ENCODE results near the gene LMO1. TPM values are rescaled to one million over a fixed set of nuclear protein-coding genes. Genes with fewer than 3 reads are reported as not detected.

The LMO1 gene
- total and polyA plus RNA-seq, 10 of the 15 experiments (the other 5 are each of a cell fraction or from before 2014, with no cell fraction given): not detected

DNA sequence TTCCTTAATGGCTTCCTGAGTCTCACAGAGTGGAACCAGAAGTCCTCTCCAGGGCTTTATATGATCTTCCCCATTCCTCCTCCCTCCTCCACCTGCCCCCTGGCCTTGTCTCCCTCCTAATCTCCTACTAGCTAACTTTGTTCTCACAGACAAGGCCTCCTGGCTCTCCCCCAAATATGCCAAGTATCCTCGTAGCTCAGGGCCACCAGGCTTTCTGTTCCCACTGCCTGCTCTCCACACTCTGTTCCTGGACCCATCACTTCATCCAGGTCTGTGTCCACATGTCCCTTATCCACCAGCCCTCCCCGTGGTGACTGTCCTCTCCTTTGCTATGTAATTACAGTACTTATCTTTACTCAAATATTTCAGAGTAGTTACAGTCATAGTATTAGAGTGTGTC, 23.2 kb upstream of the LMO1 start:
- H3K9ac ChIP-seq (ENCODE audit: control insufficient read depth, insufficient read depth, low read length): no peak overlapping the region
- H3K36me3 ChIP-seq (ENCODE audit: control insufficient read depth in 2 of 2, insufficient read depth in 2 of 2, low read length in 1 of 2): no peaks in the 10 kb centered on the region
- H3K27ac ChIP-seq (ENCODE audit: control insufficient read depth, insufficient read depth): no peak overlapping the region
- RAD21 ChIA-PET (ENCODE audit: unreplicated experiment): no interaction called here
- BruUV-seq (replicated peaks): no TSS peak
- H3K4me2 ChIP-seq (ENCODE audit: control insufficient read depth, insufficient read depth): no peak overlapping the region
- SMC1A ChIA-PET (ENCODE audit: uncharacterized antibody, unreplicated experiment): no interaction called here
- CTCF ChIA-PET: no interaction called here
- intact Hi-C loops (cut with micrococcal nuclease; ENCODE audit: unreplicated experiment) (no loop called here), in situ Hi-C loops (cut with MboI) (no loop called here)
- H3K27me3 ChIP-seq (replicated peaks in 1 of 2; ENCODE audit: control insufficient read depth in 2 of 2, insufficient read depth in 2 of 2, low read length in 1 of 2): peaks cover 0 to 1% of the 10 kb centered on the region in 2 experiments; a peak in 2 of 4 replicates
- no peak overlapping the region for H3K4me3 ChIP-seq
- H3K79me2 ChIP-seq (ENCODE audit: control insufficient read depth, insufficient read depth, low read length): no peaks in the 10 kb centered on the region
- WGBS (ENCODE audit: insufficient coverage, insufficient replicate concordance, low lambda C conversion rate, missing lambda C conversion rate): 0% methylated on average over 2 of the region's 2 CpGs
- H2AFZ ChIP-seq (ENCODE audit: control insufficient read depth, low read depth, low read length): no peak overlapping the region
- H3K4me1 ChIP-seq (ENCODE audit: control insufficient read depth, insufficient read depth, low read length): no peaks in the 10 kb centered on the region
- ATAC-seq: no peak
- no peak for DNase-seq (ENCODE audit: low read depth, low spot score)
- no peaks in the 10 kb centered on the region for H3K9me3 ChIP-seq (replicated peaks; ENCODE audit: control insufficient read depth, insufficient read depth, low read length)
- no peak for TF ChIP-seq KAT2A (conservative IDR thresholded peaks at IDR 0.05; ENCODE audit: control insufficient read depth, low read depth, low read length)
- no peak for TF ChIP-seq NFIC (IDR thresholded peaks at IDR 0.05; ENCODE audit: low read depth, low read length)
- no peaks in the 10 kb centered on the region; the same call in 1 of the 2 replicates for H4K20me1 ChIP-seq (ENCODE audit: control insufficient read depth, insufficient read depth)
- no peak for FAIRE-seq
- POLR2A ChIA-PET: no interaction called here

DNA sequence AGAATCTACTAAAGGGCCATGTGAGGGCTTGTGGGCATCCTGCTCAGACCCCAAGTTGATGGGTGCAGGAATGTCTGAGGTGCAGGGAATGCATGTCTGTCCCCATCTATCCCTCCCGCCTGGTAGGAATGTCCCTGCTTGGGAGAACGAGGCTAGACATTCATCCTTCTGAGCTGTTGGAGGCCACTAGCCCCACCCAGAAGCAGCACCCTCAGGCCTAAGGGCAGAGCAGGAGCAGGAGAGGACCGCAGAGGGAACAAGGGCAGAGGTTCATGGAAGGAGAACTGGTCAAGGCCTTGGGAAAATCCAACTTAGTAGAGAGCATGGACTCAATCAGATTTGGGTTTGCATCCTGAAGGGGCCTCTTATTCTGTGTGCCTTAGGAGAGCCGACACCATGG, 22.1 kb upstream of the LMO1 start:
- no TSS peak for BruUV-seq (replicated peaks)

More for the DNA sequence above, 22.1 kb upstream of the LMO1 start:
- Histone ChIP-seq H3K4me1 (ENCODE audit: control insufficient read depth, insufficient read depth, low read length) (no peaks in the 10 kb centered on the region), H3K27me3 (replicated peaks in 1 of 2; ENCODE audit: control insufficient read depth in 2 of 2, insufficient read depth in 2 of 2, low read length in 1 of 2) (peaks cover 0 to 1% of the 10 kb centered on the region in 2 experiments; a peak in 2 of 4 replicates), H3K4me2 (ENCODE audit: control insufficient read depth, insufficient read depth) (no peak overlapping the region), H4K20me1 (ENCODE audit: control insufficient read depth, insufficient read depth) (no peaks in the 10 kb centered on the region; the same call in 1 of the 2 replicates), H3K36me3 (ENCODE audit: control insufficient read depth in 2 of 2, insufficient read depth in 2 of 2, low read length in 1 of 2) (no peaks in the 10 kb centered on the region), H3K9ac (ENCODE audit: control insufficient read depth, insufficient read depth, low read length) (no peak overlapping the region), H2AFZ (ENCODE audit: control insufficient read depth, low read depth, low read length) (no peak overlapping the region), H3K9me3 (replicated peaks; ENCODE audit: control insufficient read depth, insufficient read depth, low read length) (no peaks in the 10 kb centered on the region), H3K27ac (ENCODE audit: control insufficient read depth, insufficient read depth) (no peak overlapping the region), H3K79me2 (ENCODE audit: control insufficient read depth, insufficient read depth, low read length) (no peaks in the 10 kb centered on the region), H3K4me3 (no peak overlapping the region)
- no peak for TF ChIP-seq PML (IDR thresholded peaks at IDR 0.05; ENCODE audit: low read length)
- DNase-seq (ENCODE audit: low read depth, low spot score) (no peak), FAIRE-seq (no peak), ATAC-seq (no peak)
- RAD21 ChIA-PET (ENCODE audit: unreplicated experiment): no interaction called here
- 8% methylated on average over 4 of the region's 4 CpGs for WGBS (ENCODE audit: insufficient coverage, insufficient replicate concordance, low lambda C conversion rate, missing lambda C conversion rate)
- SMC1A ChIA-PET (ENCODE audit: uncharacterized antibody, unreplicated experiment): no interaction called here
- in situ Hi-C loops (cut with MboI) (no loop called here), intact Hi-C loops (cut with micrococcal nuclease; ENCODE audit: unreplicated experiment) (no loop called here)
- CTCF ChIA-PET: no interaction called here
- POLR2A ChIA-PET: no interaction called here

Measured in GM12878 (cell line).